Measurements from ENCODE around the gene SLC17A8.

The SLC17A8 gene

GRCh38 chr12:100371146-100371545, 14.3 kb downstream of the SLC17A8 start:
- no peak for DNase-seq (ENCODE audit: low read depth)

DNA sequence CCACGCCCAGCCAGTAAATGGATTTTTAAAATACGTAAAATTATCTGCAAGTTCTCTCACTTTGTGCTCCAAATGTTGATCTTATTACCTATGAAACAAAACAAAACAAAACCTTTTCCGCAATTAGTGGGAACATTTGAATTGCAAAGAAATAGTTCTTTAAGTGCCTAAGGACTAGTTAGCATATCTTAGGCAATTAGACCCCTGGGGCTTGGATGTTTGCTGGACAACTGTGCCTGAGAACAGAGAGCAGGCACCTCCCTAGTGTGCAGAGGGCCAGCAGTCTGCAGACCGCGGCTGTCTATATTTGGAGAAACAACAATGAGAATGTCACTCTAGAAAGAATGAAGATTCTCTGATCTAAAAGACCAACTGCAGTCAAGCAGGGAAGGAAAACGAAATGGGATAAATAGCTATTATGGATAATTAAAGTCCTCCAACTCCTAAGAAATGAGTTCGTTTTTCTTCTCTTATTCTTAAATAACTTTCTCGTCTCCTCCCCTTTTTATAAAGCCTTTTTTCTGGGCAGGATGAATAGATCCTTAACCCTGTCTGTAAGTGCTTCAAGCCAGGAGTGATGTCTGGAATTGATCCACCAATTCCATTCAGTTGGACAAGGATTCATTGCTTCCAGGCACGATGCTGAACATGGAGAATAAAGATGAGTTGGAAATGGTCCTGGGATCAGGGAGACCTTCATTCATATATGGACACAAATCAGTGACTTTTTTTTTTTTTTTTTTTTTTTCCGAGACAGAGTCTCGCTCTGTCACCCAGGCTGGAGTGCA, 16.2 kb downstream of the SLC17A8 start:
- no peak for DNase-seq (ENCODE audit: low read depth)

GRCh38 chr12:100375038-100375735, 18.3 kb downstream of the SLC17A8 start:
- DNase-seq (ENCODE audit: low read depth): peak; percentile 73

- DNase-seq (ENCODE audit: low read depth): no peak
These were observed 19.3 kb downstream of the SLC17A8 start for GRCh38 chr12:100376161-100376560.

DNA sequence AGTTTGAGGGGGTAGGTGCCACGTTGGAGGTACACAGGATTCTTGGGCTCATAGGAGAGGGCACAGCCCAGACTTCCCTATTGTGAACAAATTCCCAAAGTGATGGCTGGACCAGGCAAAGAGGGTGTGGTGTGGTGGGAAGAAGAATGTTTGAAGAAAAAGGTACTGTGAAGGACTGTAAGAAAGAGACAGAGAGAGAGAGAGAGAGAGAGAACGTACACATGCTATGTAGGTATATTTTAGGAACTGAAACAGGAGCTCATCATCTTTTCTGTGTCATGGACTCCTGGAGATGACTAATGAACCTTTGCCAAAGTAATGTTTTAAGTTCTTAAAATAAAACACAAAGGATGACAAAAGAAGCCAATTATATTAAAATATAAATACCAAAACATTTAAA, 24.5 kb downstream of the SLC17A8 start:
- no peak for DNase-seq (ENCODE audit: low read depth)

DNA sequence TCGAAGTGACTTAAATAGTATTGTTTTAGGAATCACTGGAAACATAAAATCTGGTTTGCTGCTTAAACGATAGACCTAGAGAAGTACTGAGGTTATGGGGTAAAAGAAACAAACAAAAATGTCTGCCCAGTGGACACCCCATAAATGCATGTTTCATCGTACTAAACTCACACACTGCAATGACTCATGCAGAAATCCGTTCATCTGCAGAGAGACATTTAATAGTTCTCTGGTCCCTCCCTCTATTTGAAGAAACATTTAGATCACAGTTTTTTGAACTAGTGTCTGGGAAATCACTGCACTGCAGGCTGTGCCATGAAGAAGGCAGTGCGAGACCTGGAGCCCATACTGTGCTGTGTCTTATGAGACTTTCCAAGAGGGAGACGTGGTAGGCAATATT, 25.5 kb downstream of the SLC17A8 start:
- no peak for DNase-seq (ENCODE audit: low read depth)

GRCh38 chr12:100383586-100384558, 27.0 kb downstream of the SLC17A8 start:
- no peak for DNase-seq (ENCODE audit: low read depth)

- DNase-seq (ENCODE audit: low read depth): no peak
These were observed 27.7 kb downstream of the SLC17A8 start for GRCh38 chr12:100384559-100384935.

DNA sequence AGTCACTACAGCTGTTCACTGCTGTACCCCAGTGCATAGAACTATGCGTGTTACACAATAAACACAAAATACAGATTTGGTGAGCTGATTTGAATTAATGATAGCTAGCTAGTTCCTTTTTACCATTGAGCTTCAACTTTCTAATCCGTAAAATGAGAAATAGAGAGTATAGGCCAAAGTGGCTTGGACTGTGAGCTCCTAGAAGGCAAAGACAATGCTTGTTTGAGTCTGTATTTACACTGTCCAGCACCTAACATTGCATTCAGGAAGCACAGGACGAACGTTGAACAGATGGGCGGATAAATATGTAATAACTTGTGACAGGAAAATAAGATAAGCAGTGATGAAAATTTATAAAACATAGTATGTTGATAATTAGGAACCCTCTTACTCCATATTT, 31.5 kb downstream of the SLC17A8 start:
- no peak for DNase-seq (ENCODE audit: low read depth)

GRCh38 chr12:100391856-100392255, 35.0 kb downstream of the SLC17A8 start:
- no peak for DNase-seq (ENCODE audit: low read depth)

DNA sequence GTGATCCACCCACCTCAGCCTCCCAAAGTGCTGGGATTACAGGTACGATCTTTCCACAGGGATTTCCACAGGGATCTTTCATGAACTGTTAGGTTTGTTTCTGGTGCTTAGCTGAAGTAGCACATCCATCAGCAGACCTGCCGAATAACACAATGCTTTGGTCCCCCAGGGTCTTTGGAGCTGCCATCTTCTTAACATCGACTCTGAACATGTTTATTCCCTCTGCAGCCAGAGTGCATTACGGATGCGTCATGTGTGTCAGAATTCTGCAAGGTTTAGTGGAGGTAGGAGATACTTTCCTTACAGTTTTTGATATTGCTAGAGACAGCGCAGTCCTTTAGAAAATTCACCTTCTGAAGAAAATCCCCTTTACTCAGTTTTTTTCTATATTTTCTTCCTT, 36.3 kb downstream of the SLC17A8 start:
- no peak for DNase-seq (ENCODE audit: low read depth)

GRCh38 chr12:100395811-100396210, 38.9 kb downstream of the SLC17A8 start:
- DNase-seq (ENCODE audit: low read depth): no peak

DNA sequence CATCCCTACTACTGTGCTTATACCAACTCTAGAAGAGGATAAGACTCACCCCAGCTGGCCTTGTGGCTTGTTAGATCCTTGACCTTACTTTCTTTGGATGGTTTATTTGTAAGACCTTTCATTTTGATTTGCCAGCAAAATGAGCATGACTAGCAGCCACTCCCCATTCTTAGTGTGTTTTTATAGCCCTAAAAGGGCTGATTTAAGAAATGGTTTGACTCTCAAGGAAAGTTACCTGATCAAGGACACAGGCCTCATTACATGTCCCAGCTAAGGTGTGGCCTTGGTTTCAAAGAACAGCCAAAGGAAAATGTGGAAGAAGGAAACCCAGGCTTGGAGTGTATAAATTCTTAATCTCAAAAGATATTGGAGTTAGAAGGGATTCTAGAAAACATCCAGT, 41.4 kb downstream of the SLC17A8 start:
- no peak for DNase-seq (ENCODE audit: low read depth)

- DNase-seq (ENCODE audit: low read depth): no peak
These were observed 42.2 kb downstream of the SLC17A8 start for GRCh38 chr12:100399095-100399494.

GRCh38 chr12:100401660-100402059, 44.8 kb downstream of the SLC17A8 start:
- DNase-seq (ENCODE audit: low read depth): peak; percentile 5

GRCh38 chr12:100402763-100403162, 45.9 kb downstream of the SLC17A8 start:
- no peak for DNase-seq (ENCODE audit: low read depth)

DNA sequence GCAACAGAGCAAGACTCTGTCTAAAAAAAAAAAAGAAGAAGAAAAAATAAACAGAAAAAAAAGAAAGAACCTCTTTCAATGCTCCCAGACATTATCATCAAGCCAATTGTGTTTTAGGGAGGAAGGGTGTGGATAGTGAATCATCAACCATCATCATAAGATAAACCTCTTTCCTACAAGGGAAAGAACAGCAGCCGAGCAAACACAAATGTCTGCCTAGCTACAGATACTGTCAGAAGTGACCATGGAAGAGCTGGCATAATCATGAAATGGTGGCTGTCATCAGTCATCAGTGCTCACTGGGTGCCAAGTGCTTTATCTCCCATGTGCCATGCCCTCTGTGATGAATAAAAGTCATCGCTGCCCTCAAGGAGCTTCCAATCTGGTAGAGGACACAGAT, 46.6 kb downstream of the SLC17A8 start:
- no peak for DNase-seq (ENCODE audit: low read depth)

DNA sequence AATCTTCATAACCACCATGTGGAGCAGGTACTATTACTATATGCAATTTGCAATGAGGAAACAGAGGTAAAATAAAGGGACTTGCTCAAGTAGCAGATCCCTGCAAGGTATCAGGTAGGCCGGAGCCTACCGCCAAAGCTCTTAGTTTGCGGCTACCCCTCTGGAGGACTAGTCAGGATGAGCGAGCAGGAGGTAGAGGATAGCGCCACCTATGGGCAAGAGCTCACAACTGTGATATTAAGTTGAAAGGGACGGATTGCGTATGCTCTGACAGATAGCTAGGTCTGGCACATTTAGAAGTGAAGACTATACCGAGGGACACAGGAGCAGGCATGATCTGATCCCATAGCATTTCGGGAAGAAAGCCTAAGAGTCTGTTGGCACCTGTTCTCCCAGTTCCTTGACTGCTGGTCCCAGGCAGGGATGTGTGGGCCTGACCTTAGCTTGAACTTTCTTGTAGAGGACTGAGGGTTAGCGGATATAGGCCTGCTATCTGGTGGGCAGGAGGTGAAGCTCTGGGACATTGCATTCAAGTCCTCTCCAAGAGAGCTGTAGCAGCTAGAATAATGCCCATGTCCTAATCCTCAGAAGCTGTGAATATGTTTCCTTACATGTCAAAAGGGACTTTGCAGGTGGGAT, 48.0 kb downstream of the SLC17A8 start:
- DNase-seq (ENCODE audit: low read depth): peak; percentile 26

- no peak for DNase-seq (ENCODE audit: low read depth)
These were observed 56.1 kb downstream of the SLC17A8 start for GRCh38 chr12:100413001-100413400.

DNA sequence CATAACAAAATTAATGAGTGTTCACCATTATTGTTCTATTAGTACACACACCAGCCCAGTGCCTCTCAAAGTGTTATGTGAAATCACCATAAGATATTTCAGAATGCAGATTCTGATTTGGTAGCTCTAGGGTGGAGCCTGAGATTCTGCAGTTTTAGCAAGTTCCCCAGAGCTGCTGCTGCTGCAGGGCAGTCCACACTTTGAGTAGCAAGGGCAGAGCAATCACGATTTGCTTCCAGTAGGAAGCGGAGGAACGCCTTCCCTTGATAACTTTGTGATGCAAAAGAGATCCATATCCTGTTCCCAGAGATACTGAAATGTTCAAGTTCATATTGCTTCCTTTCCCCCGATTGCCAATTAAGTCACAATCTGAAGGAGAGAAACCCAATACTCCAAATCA, 57.9 kb downstream of the SLC17A8 start:
- no peak for DNase-seq (ENCODE audit: low read depth)

GRCh38 chr12:100422646-100423045, 65.8 kb downstream of the SLC17A8 start:
- DNase-seq (ENCODE audit: low read depth): no peak

GRCh38 chr12:100426145-100426544, 69.3 kb downstream of the SLC17A8 start:
- DNase-seq (ENCODE audit: low read depth): no peak
